Ectodermal cell (in vitro differentiated cells): ENCODE measurements around the gene FAH.
"Not testable (repeated sequence)": the region's sequence is repeated elsewhere in the genome, so short reads cannot be mapped to it uniquely, and the experiment has no call there.

Source experiments
- H3K27ac ChIP-seq: 2 replicates; pipeline ENCODE4 v1.7.0; 2013; ENCODE audit warnings: mild to moderate bottlenecking, low read depth, low read length; ENCODE audit not compliant: insufficient read depth, poor library complexity, severe bottlenecking
- H3K27me3 ChIP-seq: 2 replicates; pipeline ENCODE4 v1.7.0; 2013; ENCODE audit warnings: mild to moderate bottlenecking, low read length; ENCODE audit not compliant: insufficient read depth, control insufficient read depth, poor library complexity, severe bottlenecking
- H3K36me3 ChIP-seq: one replicate; pipeline ENCODE4 v1.7.0; 2013; ENCODE audit warnings: low read length; ENCODE audit not compliant: control insufficient read depth, insufficient read depth
- H3K4me1 ChIP-seq: one replicate; pipeline ENCODE4 v1.7.0; 2013; ENCODE audit warnings: low read length; ENCODE audit not compliant: control insufficient read depth, insufficient read depth
- H3K4me3 ChIP-seq: 2 replicates; pipeline ENCODE4 v1.7.0; 2013; ENCODE audit warnings: low read depth, low read length, control low read depth; ENCODE audit not compliant: insufficient read depth
- H3K9me3 ChIP-seq: 2 replicates; pipeline ENCODE4 v1.7.0; 2013; ENCODE audit warnings: mild to moderate bottlenecking, low read length, moderate library complexity; ENCODE audit not compliant: control insufficient read depth
- WGBS, 2 experiments: methylation state at CpG; one replicate each; pipeline ENCODE4 v1.1.7; 2013; ENCODE audit warnings: missing lambda C conversion rate in 2 of 2; 5-methylcytosine and 5-hydroxymethylcytosine counted together

FAH gene

DNA sequence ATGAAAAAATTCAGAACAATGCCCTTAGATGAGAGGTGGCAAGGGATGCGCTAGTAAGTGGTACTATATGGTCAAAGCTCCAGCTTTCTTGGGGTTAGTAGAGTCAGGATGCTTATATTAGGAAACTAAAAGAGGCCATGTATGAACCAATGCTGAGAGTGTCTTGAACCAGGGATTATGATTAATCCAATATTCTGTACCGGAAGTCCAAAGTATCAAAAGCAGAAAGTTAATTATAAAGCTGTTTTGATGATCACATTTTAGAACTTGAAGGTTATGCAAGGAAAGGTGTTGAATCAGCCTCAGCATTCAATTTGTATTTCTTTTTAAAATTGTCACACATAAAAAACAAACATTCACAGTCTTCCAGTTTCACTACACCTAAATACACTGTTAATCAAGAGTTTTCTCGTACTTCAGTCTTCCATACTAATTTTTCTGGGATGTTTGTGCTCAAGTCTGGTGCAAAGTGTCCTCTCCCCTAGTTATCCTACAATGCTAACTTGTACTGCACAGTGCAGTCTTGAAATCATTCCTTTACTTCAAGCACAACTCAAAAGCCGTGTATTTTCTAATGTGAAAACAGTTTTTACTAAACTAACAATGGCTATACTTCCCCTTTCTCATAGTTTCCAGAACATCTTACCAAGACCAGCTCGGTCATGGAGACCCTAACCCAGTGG, 10.7 kb upstream of the FAH start:
- no peaks in the 10 kb centered on the region for H3K36me3 ChIP-seq
- no peaks in the 10 kb centered on the region for H3K27me3 ChIP-seq
- no peak overlapping the region for H3K4me3 ChIP-seq
- 96 to 98% methylated on average over 5 of the region's 5 CpGs for WGBS, 2 experiments
- no peak overlapping the region for H3K27ac ChIP-seq
- no peaks in the 10 kb centered on the region for H3K9me3 ChIP-seq
- no peaks in the 10 kb centered on the region for H3K4me1 ChIP-seq

GRCh38 chr15:80142646-80143045, 10.2 kb upstream of the FAH start:
- H3K4me3 ChIP-seq = no peak overlapping the region
- H3K4me1 ChIP-seq = no peaks in the 10 kb centered on the region
- no peaks in the 10 kb centered on the region for H3K9me3 ChIP-seq
- no peaks in the 10 kb centered on the region for H3K27me3 ChIP-seq
- 91 to 96% methylated on average over 5 of the region's 5 CpGs for WGBS, 2 experiments
- no peak overlapping the region for H3K27ac ChIP-seq
- H3K36me3 ChIP-seq = no peaks in the 10 kb centered on the region

- WGBS, 2 experiments = 81 to 84% methylated on average over 6 of the region's 6 CpGs
- Histone ChIP-seq H3K9me3 (no peaks in the 10 kb centered on the region), H3K4me1 (peaks cover 8% of the 10 kb centered on the region), H3K27ac (no peak overlapping the region), H3K27me3 (peaks cover 19% of the 10 kb centered on the region), H3K4me3 (no peak overlapping the region), H3K36me3 (no peaks in the 10 kb centered on the region)
Observed at GRCh38 chr15:80151148-80151547, 1.7 kb upstream of the FAH start.

GRCh38 chr15:80151576-80151975, 1.2 kb upstream of the FAH start:
- H3K9me3 ChIP-seq = no peaks in the 10 kb centered on the region
- H3K27me3 ChIP-seq = peaks cover 19% of the 10 kb centered on the region
- no peak overlapping the region for H3K4me3 ChIP-seq
- H3K4me1 ChIP-seq = peaks cover 8% of the 10 kb centered on the region
- H3K36me3 ChIP-seq = no peaks in the 10 kb centered on the region
- WGBS, 2 experiments = 81 to 86% methylated on average over 3 of the region's 3 CpGs
- H3K27ac ChIP-seq = no peak overlapping the region

DNA sequence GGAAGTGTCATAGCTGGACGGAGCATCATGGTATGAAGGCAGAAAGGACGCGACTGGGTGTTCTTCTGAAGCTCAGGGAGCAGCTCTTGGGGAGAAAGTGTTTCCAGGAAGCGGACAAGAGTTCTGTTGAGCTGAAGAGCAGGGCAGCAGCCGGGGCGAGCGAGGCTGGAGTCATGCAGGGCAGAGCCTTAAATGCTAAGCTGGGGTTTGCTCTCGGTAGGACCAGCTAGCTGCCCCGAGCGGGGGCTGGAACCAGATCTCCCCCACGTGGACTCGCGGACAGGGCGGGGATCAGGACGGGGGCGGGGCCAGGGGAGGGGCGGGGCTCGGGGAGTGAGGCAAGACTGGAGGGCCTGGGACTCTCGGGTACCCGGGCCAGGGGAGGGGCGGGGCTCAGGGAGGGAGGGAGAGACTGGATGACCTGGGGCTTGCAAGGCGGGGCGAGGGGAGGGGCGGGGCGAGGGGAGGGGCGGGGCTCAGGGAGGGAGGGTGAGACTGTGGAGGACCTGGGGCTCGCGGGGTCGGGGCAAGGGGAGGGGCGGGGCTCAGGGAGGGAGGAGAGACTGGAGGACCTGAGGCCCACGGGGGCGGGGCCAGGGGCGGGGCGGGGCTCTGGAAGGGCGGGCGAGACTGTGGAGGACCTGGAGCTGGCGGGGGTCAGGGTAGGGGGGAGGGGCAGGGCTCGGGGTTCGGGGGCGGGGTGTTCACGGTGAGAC, 461 bp upstream of the FAH start:
- H3K27ac ChIP-seq = no peak overlapping the region
- H3K9me3 ChIP-seq = no peaks in the 10 kb centered on the region
- 1 to 2% methylated on average over 32 to 34 of the region's 41 CpGs for WGBS, 2 experiments
- H3K27me3 ChIP-seq = peaks cover 19% of the 10 kb centered on the region
- peak overlapping the region; percentile 70 for H3K4me3 ChIP-seq
- no peaks in the 10 kb centered on the region for H3K36me3 ChIP-seq
- peaks cover 8% of the 10 kb centered on the region for H3K4me1 ChIP-seq

DNA sequence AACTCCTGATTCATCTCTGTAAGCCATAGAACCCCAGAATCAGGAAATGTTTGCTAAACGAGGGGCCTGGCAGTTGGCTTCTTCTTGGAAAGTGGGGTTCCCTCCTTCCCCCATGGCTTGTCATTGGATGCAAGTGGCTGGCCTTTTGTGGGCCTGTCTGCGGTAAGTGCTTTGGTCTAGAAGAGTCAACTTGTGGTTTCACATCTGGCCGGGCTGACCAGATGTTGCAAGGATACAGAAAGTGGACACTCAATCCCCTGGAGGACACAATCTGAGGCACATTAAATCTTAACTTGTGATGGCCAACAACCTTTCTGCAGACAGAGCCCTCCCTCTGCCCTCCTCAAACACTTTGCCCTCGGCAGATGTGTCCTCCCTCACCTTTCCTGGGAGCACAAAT, 1.1 kb downstream of the FAH start:
- peaks cover 19% of the 10 kb centered on the region for H3K27me3 ChIP-seq

GRCh38 chr15:80154336-80154735, 1.5 kb downstream of the FAH start:
- Histone ChIP-seq H3K9me3 (no peaks in the 10 kb centered on the region), H3K27me3 (peaks cover 19% of the 10 kb centered on the region), H3K36me3 (no peaks in the 10 kb centered on the region), H3K4me1 (peaks cover 8% of the 10 kb centered on the region), H3K4me3 (no peak overlapping the region), H3K27ac (no peak overlapping the region)
- WGBS, 2 experiments = 89 to 90% methylated on average over 6 of the region's 6 CpGs

More for the DNA sequence above, 1.1 kb downstream of the FAH start:
- no peaks in the 10 kb centered on the region for H3K36me3 ChIP-seq
- H3K9me3 ChIP-seq = no peaks in the 10 kb centered on the region
- WGBS, 2 experiments = 92 to 95% methylated on average over 4 of the region's 4 CpGs
- peaks cover 8% of the 10 kb centered on the region for H3K4me1 ChIP-seq
- H3K4me3 ChIP-seq = no peak overlapping the region
- H3K27ac ChIP-seq = no peak overlapping the region

DNA sequence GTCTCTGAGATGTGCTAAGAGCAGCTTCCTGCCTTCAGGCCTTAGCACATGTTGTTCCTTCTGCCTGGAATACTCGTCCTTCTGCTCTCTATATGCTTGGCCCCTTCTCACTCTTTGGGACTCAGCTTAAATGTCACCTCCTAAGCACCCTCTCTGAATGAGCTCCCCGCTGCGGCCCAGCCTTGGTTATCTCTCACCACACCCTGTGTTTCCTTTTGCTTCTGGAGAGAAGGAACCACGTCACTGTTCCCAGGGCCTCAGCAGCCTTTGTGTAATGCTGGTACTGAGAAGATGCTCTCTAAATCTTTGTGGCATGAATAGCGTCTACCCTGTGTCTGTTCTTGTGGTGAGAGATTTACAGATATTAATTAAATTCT, 2.2 kb downstream of the FAH start:
- Histone ChIP-seq H3K36me3 (no peaks in the 10 kb centered on the region), H3K9me3 (no peaks in the 10 kb centered on the region), H3K4me1 (peaks cover 8% of the 10 kb centered on the region), H3K27me3 (peaks cover 19% of the 10 kb centered on the region), H3K27ac (no peak overlapping the region), H3K4me3 (no peak overlapping the region)
- 94% methylated on average over 4 to 5 of the region's 5 CpGs for WGBS, 2 experiments

- WGBS, 2 experiments = 88 to 91% methylated on average over 16 of the region's 16 CpGs
Observed at GRCh38 chr15:80155378-80156175, 2.8 kb downstream of the FAH start.

GRCh38 chr15:80156176-80156720, 3.4 kb downstream of the FAH start:
- Histone ChIP-seq H3K4me1 (peaks cover 8% of the 10 kb centered on the region), H3K27ac (no peak overlapping the region), H3K9me3 (no peaks in the 10 kb centered on the region), H3K36me3 (no peaks in the 10 kb centered on the region), H3K4me3 (no peak overlapping the region), H3K27me3 (peaks cover 14% of the 10 kb centered on the region)
- 94 to 95% methylated on average over 6 to 7 of the region's 8 CpGs for WGBS, 2 experiments

More at GRCh38 chr15:80155378-80156175, 2.8 kb downstream of the FAH start:
- H3K9me3 ChIP-seq, H3K36me3 ChIP-seq, H3K27ac ChIP-seq, H3K4me3 ChIP-seq, H3K4me1 ChIP-seq: not testable (repeated sequence)
- peaks cover 19% of the 10 kb centered on the region for H3K27me3 ChIP-seq
